Panc1 (cell line): ENCODE results near the gene DBR1.

Experiments used
- POLR2AphosphoS5 ChIP-seq: IDR thresholded peaks from 2 replicates; pipeline ENCODE4 v1.6.1; 2012; ENCODE audit warnings: mild to moderate bottlenecking, low read depth, low read length, moderate library complexity
- SIN3A ChIP-seq: IDR thresholded peaks from 2 replicates; pipeline ENCODE4 v1.6.1; 2012; ENCODE audit warnings: low read depth, mild to moderate bottlenecking, low read length, moderate library complexity, borderline replicate concordance; ENCODE audit not compliant: insufficient read depth
- TF ChIP-seq, protein P1 (sequence below): fragments of 450-650 bp; IDR thresholded peaks from 2 replicates; pipeline ENCODE4 v1.5.1; 2017; ENCODE audit warnings: mild to moderate bottlenecking

DNA sequence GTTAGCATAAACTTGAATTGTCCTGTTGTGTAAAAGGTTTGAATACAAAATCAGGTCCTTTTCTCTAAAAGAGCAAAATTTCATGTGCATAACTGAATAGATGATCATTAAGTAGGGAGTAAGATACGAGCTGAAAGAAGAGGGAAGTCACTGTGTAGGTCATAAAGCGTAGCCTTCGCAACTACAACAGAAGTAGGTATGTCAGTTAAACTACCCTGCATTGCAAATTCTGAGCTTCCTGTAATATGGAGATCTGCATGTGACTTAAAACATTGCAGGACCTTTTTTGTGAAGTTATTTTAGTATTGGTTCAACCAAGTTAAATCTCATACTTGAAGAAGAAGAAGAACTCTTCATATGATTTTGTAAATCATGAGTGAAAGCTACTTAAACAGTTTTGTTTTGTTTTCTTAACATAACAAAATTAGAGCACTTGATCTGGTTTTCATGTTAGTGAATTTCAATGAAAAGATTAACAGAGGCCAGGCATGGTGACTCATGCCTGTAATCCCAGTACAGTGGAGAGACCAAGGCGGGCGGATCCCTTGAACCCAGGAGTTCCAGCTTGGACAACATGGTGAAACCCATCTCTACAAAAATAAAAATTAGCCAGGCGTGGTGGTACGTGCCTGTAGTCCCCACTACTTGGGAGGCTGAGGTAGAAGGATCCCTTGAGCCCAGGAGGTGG, 38.8 kb upstream of the DBR1 start:
- TF ChIP-seq POLR2AphosphoS5 (no peak), SIN3A (no peak)
- TF ChIP-seq, protein P1, sequence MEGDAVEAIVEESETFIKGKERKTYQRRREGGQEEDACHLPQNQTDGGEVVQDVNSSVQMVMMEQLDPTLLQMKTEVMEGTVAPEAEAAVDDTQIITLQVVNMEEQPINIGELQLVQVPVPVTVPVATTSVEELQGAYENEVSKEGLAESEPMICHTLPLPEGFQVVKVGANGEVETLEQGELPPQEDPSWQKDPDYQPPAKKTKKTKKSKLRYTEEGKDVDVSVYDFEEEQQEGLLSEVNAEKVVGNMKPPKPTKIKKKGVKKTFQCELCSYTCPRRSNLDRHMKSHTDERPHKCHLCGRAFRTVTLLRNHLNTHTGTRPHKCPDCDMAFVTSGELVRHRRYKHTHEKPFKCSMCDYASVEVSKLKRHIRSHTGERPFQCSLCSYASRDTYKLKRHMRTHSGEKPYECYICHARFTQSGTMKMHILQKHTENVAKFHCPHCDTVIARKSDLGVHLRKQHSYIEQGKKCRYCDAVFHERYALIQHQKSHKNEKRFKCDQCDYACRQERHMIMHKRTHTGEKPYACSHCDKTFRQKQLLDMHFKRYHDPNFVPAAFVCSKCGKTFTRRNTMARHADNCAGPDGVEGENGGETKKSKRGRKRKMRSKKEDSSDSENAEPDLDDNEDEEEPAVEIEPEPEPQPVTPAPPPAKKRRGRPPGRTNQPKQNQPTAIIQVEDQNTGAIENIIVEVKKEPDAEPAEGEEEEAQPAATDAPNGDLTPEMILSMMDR, result no peak
